PC-9 (cell line): Measurements from ENCODE around the gene MTUS2.

Experiments used
- CTCF ChIP-seq: fragments of 200-600 bp; sonication (generic); conservative IDR thresholded peaks from 2 replicates; pipeline ENCODE4 v1.6.1; 2017; ENCODE audit warnings: mixed run types, antibody characterized with exemption, mild to moderate bottlenecking, moderate library complexity
- EZH2 ChIP-seq: fragments of 200-600 bp; sonication (generic); IDR thresholded peaks from 2 replicates; pipeline ENCODE4 v1.8.0; 2017; ENCODE audit warnings: antibody characterized with exemption, low read depth

- no peak for TF ChIP-seq EZH2
- TF ChIP-seq CTCF = no peak
Measured at GRCh38 chr13:29165840-29166239, 345.7 kb downstream of the MTUS2 start.
